ENCODE data around the gene ARL2BP.
A peak's percentile ranks its signal among the peaks of the same experiment; 100 is the strongest.
"Not testable (repeated sequence)": the region's sequence is repeated elsewhere in the genome, so short reads cannot be mapped to it uniquely, and the experiment has no call there.

Gene ARL2BP

DNA sequence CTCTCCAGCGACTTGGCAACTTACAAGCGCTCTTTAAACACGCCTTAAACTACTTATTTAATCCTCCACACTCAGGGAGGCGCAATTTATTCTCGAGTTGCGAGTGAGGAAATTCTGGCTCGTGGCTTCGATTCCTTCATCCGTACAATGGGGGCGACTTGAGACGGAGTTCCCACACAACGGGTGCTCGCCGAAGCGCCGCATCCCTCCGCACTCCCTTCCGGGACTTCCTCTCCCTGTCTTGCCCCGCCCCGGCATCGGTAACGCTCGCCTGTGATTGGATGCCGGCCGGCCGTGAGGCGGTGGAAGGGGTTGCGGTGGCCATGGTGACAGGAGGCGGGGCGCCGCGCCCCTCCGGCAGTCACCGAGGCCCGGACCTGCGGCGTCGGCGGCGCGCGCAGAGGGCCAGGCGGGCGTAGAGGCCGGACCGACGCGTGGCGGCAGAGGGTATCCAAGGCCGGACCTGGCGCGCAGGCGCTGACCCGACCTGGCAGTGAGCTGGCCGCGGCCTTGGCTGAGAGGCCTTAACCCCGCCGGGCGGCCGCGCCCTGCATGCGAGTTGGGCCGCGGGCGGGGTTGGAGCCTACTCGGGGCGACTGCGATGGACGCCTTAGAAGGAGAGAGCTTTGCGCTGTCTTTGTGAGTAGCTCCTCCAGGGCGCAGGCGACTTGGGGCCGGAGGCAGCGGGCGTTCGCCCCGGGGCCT is at the start of gene ARL2BP:
Gene ARL2BP, plus strand, starts transcription at position 493 of the 705 bp plus-strand sequence. Its CDS starts 109 bp downstream, at position 602.
- FAIRE-seq (peak; percentile 86), DNase-seq (ENCODE audit: low spot score) (peak; percentile 100)

DNA sequence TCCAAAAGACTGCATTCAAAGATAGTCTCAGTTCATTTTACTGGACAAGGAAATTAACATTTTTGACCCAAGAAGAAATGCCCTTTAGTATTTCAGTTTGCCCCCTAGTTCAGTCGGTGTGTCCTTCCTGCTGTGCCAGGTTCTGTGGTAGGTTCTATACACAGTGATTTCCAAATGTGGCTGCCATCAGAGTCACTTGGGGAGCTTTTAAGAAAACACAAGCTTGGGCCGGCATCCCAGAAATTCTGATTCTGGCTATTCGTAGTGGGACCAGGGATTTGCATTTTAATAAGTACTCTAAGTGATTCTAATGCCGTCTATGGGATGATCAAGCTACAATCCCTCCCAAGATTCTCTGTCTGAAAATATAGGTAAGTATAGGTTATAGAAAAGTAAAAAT is 48.8 kb upstream of the ARL2BP start:
- FAIRE-seq (no peak), DNase-seq (ENCODE audit: low spot score) (no peak)

DNA sequence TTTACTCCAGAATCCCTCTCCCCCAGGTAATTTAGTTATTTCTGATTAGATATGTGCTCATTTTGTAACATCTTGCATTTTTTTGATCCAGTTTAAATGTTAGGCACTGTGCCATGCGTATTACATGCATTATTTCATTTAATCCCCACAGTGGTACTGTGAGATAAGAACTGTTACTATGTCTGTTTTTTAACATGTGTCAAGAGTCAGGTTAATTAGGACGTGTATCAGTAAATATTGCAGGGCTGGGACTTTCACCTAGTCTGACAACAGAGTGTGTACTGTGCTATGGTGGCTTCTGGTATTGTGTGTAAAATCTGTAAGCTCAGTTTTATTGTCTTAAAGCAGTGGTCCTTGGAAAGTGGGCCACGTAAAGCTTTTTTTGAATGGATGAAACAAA is 48.3 kb upstream of the ARL2BP start:
- no peak for FAIRE-seq
- DNase-seq (ENCODE audit: low spot score) = no peak

DNA sequence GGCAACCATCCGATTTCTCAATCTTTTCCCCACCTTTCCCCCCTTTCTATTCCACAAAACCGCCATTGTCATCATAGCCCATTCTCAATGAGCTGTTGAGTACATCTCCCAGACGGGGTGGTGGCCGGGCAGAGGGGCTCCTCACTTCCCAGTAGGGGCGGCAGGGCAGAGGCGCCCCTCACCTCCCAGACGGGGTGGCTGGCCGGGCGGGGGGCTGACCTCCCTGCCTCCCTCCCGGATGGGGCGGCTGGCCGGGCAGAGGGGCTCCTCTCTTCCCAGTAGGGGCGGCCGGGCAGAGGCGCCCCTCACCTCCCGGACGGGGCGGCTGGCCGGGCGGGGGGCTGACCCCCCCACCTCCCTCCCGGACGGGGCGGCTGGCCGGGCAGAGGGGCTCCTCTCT is 44.7 kb upstream of the ARL2BP start:
- DNase-seq (ENCODE audit: low spot score); FAIRE-seq: not testable (repeated sequence)

- not testable (repeated sequence) for DNase-seq (ENCODE audit: low spot score); FAIRE-seq
Observed at GRCh38 chr16:57200926-57201325, 44.1 kb upstream of the ARL2BP start.

DNA sequence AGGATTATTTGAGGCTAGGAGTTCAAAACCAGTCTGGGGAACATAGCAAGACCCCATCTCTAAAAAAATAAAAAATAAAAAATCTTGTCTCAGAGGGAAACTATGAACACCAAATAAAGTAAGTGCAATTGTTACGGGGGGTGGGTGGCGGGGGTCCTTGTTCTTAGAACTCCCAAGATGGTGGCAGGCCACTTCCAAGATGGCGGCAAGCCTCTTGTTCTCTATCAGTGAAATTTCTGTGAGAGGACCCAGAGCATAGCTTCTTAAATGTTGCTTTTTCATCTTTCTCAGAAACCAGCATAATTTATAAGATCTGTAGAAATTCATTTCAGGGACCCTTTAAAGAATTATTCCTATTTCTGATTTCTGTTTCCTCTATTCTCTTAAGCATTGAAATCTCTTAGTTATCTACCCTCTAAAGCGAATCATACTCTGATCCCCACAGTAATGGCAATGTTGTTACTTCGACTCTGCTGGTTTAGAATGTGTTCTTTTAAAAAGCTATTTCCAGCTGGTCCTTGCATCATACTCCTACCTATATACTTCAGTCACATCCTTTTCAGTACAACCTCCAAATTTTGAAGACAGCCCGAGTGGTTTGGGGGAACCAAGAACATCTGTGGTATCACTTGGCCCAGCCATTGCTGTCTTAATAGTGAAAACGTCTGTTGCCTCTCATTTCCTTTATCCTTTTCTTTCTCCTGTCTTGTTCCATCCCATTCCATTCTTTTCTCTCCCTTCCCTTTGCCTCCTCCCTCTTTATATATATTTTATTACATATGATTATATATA is 42.8 kb upstream of the ARL2BP start:
- FAIRE-seq (no peak), DNase-seq (ENCODE audit: low spot score) (no peak)

- DNase-seq (ENCODE audit: low spot score) = no peak
- FAIRE-seq = no peak
Observed at GRCh38 chr16:57203451-57203850, 41.6 kb upstream of the ARL2BP start.

DNA sequence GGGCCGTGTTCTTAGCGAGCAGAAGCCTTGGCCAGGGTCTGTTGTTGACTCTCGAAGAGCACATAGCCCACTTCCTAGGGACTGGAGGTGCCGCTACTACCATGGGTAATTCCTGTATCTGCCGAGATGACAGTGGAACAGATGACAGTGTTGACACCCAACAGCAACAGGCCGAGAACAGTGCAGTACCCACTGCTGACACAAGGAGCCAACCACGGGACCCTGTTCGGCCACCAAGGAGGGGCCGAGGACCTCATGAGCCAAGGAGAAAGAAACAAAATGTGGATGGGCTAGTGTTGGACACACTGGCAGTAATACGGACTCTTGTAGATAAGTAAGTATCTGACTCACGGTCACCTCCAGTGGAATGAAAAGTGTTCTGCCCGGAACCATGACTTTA is 40.4 kb upstream of the ARL2BP start:
- no peak for DNase-seq (ENCODE audit: low spot score)
- peak; percentile 69 for FAIRE-seq

DNA sequence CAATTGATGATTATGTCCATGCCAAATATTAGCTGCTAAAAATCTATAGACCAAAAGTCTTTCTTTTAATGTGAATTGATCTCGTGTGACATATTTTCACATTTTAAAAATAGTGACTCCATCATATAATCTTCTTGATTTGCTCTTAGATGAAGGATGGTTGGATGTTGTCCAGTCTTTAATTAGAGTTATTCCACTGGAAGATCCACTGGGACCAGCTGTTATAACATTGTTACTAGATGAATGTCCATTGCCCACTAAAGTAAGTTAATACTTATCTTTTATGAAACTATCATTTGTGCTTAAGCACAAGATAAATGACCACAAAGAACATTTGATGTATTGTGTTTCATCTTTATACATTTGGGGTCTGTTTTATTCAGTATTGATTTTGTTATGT is 36.1 kb upstream of the ARL2BP start:
- no peak for DNase-seq (ENCODE audit: low spot score)
- no peak for FAIRE-seq

DNA sequence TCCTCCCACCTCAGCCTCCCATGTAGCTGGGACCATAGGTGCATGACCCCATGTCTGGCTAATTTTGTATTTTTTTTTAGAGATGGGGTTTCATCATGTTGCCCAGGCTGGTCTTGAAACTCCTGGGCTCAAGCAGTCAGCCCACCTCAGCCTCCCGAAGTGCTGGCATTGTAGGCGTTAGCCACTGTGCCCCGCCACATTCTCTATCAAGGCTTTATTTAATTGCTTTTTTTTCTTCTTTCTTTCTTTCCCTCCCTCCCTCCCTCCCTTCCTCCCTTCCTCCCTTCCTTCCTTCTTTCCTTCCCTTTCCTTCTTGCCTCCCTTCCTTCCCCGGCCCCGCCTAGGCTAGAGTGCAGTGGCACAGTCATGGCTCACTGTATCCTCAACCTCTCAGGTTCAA is 35.3 kb upstream of the ARL2BP start:
- FAIRE-seq (no peak), DNase-seq (ENCODE audit: low spot score) (no peak)

GRCh38 chr16:57213462-57213861 is 31.6 kb upstream of the ARL2BP start:
- FAIRE-seq (no peak), DNase-seq (ENCODE audit: low spot score) (no peak)

GRCh38 chr16:57216968-57217367 is 28.1 kb upstream of the ARL2BP start:
- DNase-seq (ENCODE audit: low spot score) (no peak), FAIRE-seq (no peak)

DNA sequence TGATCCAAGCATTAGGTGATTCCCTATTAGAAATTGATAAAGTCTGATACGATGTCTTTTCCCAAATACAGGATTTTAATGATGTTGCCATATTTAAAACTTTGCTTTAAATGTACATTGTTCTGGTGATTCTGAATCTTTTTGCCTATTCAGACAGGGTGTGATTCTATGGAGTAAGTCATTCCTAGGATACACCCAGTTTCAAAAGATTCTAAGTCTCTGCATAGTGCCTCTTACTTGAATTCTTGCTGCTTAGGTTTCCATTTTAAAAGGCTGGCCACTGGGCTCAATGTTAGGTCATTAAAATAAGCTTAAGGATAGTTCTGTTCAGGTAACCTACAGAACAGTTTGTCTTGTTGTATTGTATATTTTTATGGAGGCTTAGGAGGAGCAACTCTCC is 22.0 kb upstream of the ARL2BP start:
- DNase-seq (ENCODE audit: low spot score) (no peak), FAIRE-seq (no peak)

GRCh38 chr16:57224651-57225335 is 20.3 kb upstream of the ARL2BP start:
- DNase-seq (ENCODE audit: low spot score) = no peak
- no peak for FAIRE-seq

- DNase-seq (ENCODE audit: low spot score) (no peak), FAIRE-seq (no peak)
Observed at GRCh38 chr16:57225978-57226377, 19.1 kb upstream of the ARL2BP start.

- no peak for DNase-seq (ENCODE audit: low spot score)
Observed at GRCh38 chr16:57226701-57227621, 18.1 kb upstream of the ARL2BP start.

DNA sequence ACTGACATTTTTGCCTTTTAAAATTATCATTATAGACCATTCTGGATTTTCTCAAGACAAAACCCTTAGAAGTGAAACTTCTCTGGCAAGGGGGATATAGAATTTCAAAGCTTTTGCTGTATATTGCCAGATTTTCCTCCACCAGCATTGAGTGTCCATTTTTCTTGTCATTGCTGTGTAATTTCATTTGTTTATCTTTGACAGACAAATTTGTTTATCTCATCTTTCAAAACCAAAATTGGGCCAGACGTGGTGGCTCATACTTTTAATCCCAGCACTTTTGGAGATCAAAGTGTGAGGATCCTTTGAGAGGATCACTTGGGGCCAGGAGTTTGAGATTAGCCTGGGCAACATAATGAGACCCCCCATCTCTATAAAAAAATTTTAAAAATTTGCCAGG is 16.0 kb upstream of the ARL2BP start:
- no peak for DNase-seq (ENCODE audit: low spot score)
- FAIRE-seq = no peak

More at GRCh38 chr16:57226701-57227621, 18.1 kb upstream of the ARL2BP start:
- FAIRE-seq = no peak

DNA sequence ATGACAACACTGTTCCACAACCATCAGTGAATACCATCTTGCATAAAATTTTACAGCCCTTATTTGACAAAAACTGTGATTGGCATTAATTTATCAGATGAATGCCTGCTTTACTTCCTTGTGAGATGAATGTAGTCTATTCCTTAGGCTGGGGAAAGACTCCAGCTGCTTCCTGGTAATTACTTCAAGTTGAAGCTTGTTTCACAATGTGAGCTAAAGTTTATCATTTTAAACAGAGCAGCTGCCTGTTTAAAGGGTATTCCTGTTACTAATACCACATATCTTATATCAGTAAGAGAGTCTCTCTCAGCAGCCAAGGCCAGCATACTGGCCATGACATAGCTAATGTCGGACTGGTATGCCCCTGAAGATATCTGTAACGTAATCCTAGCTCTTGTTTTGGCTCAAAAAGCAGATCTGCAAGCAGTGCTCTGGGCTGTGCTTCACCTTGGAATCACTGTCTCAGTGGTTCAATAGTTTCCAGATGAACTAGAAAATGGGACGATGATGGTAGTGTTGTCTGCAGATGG is 13.2 kb upstream of the ARL2BP start:
- DNase-seq (ENCODE audit: low spot score) (no peak), FAIRE-seq (no peak)

DNA sequence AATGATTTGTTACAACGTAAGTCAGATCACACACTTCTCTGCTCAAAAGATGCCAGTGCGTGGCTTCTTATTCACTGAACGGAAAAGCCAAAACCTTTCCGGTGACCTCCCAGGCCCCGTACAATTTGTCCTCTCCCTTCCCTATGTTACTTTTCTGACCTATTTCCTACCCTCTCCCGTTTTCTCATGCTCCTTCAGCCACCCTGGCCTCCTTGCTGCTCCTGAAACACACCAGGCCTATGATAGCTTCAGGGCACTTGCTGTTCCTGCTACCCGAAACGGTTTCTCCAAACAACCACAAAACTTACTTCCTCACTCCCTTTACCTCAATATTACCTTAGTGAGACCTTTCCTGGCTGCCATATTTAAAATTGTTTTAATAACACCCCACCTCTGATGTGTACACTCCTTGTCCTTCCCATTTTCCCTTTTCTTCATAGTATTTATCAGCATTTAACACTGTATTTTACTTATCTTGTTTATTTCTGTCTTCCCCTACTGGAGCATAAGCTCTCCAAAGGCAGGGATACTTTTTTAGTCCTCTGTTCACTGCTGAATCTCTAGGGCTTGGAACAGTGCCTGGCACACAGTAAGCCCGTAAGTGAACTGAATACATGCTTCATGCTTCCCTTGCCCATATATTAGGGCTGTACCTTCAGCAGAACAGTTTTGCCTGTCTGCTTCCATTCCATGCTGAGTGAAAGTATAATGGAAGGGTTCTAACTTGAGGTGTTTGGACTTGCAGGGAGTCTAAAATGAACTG is 10.9 kb upstream of the ARL2BP start:
- DNase-seq (ENCODE audit: low spot score) (no peak), FAIRE-seq (no peak)

- FAIRE-seq (no peak), DNase-seq (ENCODE audit: low spot score) (no peak)
Observed at GRCh38 chr16:57234707-57235092, 10.4 kb upstream of the ARL2BP start.

All from urothelium cell line (cell line).